Erythroblast (primary cell): ENCODE data around the gene POU2F1.

ENCODE experiments used
- GATA1 ChIP-seq: IDR thresholded peaks from 2 replicates; pipeline ENCODE4 v1.6.1; 2011; ENCODE audit warnings: low read depth, mild to moderate bottlenecking, control low read depth, low read length, moderate library complexity
- POLR2A ChIP-seq: IDR thresholded peaks from 2 replicates; pipeline ENCODE4 v1.6.1; 2011; ENCODE audit warnings: mild to moderate bottlenecking, low read length

DNA sequence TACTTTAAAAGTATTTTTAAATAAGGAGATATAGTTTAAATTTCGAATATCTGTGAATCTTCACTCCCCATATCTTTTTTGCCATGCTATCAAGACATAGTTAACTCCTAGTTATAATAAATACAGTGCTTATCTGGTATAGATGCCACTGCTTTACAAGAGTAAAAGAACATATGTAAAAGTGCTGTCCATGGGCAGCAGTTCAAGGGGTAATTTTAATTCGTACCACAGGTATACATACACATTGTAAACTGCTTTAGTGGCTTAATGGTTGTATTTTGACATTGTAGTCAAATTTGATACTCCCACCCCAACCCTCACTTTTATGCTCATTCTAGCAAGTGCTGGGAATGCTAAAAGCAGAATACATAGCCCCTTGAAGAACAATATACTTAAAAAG lies 18.6 kb downstream of the POU2F1 start:
- TF ChIP-seq POLR2A, result no peak
- TF ChIP-seq GATA1, result no peak
